ENCODE results near the gene MSANTD1. TPM values are rescaled to one million over a fixed set of nuclear protein-coding genes. Genes with fewer than 3 reads are reported as not detected.
A peak's percentile ranks its signal among the peaks of the same experiment; 100 is the strongest.

The MSANTD1 gene
- total RNA-seq, 2 donors from 2014 or later, result 0.41 to 0.42 TPM

DNA sequence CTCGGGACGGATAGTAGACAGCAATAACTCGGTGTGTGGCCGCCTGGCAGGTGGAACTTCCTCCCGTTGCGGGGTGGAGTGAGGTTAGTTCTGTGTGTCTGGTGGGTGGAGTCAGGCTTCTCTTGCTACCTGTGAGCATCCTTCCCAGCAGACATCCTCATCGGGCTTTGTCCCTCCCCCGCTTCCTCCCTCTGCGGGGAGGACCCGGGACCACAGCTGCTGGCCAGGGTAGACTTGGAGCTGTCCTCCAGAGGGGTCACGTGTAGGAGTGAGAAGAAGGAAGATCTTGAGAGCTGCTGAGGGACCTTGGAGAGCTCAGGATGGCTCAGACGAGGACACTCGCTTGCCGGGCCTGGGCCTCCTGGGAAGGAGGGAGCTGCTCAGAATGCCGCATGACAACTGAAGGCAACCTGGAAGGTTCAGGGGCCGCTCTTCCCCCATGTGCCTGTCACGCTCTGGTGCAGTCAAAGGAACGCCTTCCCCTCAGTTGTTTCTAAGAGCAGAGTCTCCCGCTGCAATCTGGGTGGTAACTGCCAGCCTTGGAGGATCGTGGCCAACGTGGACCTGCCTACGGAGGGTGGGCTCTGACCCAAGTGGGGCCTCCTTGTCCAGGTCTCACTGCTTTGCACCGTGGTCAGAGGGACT lies 5.7 kb upstream of the MSANTD1 start:
- intact Hi-C loops (cut with DNase I), result no loop called here
- ATAC-seq (no peak), DNase-seq (no peak)

DNA sequence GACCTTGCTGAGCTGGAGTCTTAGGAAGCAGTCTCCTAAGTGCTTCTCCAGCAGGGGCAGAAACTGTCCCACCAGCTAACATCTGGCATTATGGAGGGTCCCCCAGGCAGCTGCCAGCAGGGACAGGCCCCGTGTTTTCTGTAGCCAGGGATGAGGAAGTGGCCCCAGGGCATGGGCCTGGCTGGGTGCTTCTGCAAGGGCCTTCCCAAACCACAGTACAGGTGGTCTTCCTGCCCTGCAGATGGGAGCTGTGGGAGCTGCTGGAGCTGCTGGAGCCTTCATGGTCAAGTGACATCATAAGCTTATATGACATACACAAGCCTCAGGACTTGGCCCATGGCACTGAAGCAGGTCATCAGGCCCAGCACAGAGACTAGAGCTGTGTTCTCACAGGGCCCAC lies 5.0 kb upstream of the MSANTD1 start:
- DNase-seq, result no peak
- ATAC-seq, result no peak
- intact Hi-C loops (cut with DNase I), result no loop called here

GRCh38 chr4:3244747-3245146 lies 4.2 kb upstream of the MSANTD1 start:
- intact Hi-C loops (cut with DNase I), result no loop called here
- DNase-seq (no peak), ATAC-seq (no peak)

DNA sequence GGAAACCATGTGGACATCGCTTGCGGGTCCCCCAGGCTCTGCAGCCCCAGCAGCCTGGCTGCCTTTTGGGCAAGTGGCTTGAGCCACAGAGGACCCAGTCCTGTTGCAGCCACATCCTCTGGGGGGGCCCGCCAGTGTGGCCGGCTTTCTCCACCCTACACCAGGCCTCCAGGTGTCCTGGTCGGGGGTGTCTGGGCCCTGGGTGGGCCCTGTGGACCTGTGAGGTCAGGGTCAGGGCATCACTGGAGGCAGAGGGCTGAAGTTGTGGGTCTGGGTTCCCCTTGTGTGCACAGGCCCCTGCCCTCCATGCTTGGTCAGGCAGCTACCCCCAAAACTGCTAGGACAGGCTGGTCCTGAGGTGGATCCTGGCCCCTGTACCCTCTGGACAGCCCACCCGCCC lies 3.3 kb upstream of the MSANTD1 start:
- no peak for DNase-seq
- no peak for ATAC-seq
- intact Hi-C loops (cut with DNase I), result no loop called here

DNA sequence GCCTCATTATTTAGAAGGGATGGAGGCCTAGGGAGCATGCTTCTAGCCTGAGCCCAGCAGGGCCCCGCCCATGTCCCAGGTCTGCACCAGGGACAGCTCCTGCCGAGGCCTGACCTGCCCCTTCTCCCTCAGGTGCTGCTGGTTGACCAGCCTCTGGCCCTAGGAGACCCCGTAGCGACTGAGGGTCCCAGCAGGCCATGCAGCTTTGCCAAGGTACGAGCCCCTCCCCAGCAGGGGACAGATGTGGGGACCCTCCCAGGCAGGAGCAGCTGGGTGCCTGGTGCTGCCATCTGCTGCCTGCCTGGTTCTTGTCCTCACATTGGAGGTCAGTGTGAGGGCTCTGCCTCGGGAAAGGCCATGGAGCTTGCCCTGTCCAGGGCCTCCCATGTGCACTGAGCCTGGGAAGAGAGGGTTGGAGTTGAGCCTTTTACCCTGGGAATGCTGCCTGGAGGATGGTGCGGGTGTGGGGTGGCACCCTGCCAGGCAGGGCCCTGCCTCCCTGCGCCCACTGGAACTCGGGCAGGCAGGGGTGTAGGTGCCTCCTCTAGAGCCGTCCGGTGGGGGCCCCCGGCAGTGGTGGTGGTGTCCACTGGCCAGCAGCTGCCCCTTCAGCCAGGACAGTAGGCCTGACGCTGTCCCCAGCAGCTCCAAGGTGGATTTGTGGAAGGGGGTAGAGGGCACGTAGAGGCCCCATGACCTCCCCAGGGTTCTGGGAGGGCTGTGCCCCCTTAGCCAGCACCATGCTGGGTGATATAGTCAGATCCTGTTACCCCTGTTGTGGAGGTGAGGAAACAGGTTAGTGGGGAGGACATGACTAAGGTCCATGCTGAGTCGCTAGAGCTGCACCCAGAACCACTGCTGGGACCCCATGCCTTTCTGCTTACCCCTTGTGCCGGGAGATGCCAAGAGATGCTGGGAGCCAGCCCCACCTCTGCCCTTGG lies 2.2 kb upstream of the MSANTD1 start:
- ATAC-seq (no peak), DNase-seq (no peak)
- intact Hi-C loops (cut with DNase I), result no loop called here

DNA sequence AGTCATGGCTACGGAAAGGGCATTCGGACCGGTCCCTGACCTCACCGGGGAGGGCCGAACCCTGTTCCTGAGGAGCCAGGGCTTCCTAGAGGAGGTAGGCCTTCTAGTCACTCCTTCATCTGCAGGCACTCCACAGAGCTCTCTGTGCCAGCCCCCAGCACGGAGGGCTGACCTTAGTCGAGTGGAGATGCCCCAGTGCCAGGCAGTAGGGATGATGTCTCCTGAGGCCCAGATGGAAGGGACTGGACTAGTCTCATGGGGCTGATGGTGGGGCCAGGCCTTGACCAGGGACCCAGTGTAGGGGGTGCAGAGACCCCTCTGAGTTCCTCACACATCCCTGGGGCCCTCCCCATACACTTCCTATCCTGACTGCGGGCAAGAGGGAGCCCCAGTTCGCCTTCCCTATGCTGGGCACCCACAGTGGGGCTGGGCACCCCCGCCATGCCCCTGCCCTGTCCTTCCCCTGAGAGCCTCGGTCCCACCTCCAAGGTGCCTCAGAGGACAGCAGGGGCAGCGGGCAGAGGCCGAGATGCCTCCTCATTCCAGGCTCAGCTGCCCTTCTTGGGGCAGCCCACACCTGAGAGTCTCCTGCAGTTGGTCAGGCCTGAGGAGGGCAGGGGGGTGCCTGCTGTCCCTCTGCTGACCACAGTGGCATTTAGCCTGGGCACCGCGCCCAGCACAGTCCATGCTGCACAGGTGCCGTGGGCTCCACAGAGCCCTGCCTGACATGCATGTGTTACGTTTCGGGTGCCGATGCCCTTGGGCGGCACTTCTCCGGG lies 1.4 kb upstream of the MSANTD1 start:
- ATAC-seq, result no peak
- no peak for DNase-seq
- intact Hi-C loops (cut with DNase I), result no loop called here

GRCh38 chr4:3248178-3248480 lies 830 bp upstream of the MSANTD1 start:
- DNase-seq (no peak), ATAC-seq (no peak)
- intact Hi-C loops (cut with DNase I), result no loop called here

DNA sequence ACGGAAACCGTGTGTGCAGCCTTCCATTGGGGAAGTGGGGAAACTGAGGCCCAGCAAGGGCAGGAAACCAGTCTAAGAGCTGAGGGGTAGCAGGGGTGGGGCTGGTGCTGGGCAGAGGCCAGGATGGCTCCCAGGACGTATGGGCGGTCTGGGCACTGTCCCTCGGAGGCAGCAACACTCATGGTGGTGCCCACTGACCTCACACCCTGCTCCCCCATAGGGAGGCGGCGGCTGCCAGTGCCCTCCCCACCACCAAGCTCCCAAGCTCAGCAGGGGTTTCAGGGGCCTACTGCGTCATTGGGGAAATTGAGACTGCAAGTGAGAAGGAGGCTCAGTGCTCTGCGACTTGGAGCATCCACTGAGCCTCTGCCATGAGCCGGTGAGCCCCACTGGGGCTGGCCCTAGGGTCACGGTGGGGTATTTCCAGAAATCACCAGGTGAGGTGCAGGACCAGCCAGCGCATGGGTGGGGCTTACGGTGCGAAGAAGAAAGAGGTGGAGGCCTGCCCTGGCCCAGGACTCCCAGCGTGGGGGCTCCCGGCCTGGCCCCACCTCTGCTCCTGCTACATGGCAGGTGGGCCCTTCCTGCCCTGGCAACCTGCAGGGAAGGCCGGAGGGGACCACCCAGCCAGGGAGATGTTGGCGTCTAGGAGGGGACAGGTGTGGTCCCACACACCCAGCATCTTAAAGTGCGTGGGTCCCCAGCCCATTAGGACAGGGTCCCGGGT lies 915 bp downstream of the MSANTD1 start:
- no peak for ATAC-seq
- intact Hi-C loops (cut with DNase I), result no loop called here
- no peak for DNase-seq

- peak; percentile 13 for DNase-seq
- ATAC-seq, result no peak
- intact Hi-C loops (cut with DNase I), result no loop called here
These were observed 1.5 kb downstream of the MSANTD1 start for GRCh38 chr4:3250438-3250955.

DNA sequence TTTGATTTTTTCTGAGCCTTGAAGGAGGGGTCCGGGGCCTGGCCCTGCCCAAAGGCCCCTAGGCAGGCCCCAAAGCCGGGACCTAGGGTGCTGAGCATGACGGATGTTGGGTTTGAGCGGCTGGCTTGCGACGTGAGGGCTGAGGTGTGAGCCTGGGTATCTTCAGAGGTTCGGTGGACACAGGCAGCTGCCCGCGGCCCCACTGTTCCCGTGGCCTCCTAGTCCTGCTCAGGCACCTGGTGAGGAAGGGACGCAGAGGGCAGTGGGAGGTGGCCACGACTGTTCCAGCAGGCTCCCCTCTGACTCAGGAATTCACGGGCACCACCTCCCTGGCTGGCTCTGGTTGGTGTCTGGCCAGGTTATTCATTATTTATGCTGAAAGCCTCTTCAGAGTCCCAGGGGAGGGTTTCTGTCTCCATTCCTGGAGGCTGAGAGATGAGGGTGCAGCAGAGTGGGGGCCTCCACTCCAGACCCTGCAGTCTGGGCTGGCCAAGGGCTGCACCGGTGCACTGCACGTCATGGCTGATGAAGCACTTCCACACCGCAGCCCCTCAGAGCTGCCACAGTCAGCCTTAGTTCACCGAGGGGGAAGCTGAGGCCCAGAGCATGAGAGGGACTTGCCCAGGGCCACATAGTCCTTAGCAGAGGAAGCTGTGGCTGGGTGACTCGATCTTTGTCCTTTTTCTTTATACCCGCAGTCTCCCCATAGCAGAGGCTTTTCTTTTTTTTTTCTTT lies 2.2 kb downstream of the MSANTD1 start:
- intact Hi-C loops (cut with DNase I), result no loop called here
- DNase-seq (peak; percentile 10), ATAC-seq (no peak)

DNA sequence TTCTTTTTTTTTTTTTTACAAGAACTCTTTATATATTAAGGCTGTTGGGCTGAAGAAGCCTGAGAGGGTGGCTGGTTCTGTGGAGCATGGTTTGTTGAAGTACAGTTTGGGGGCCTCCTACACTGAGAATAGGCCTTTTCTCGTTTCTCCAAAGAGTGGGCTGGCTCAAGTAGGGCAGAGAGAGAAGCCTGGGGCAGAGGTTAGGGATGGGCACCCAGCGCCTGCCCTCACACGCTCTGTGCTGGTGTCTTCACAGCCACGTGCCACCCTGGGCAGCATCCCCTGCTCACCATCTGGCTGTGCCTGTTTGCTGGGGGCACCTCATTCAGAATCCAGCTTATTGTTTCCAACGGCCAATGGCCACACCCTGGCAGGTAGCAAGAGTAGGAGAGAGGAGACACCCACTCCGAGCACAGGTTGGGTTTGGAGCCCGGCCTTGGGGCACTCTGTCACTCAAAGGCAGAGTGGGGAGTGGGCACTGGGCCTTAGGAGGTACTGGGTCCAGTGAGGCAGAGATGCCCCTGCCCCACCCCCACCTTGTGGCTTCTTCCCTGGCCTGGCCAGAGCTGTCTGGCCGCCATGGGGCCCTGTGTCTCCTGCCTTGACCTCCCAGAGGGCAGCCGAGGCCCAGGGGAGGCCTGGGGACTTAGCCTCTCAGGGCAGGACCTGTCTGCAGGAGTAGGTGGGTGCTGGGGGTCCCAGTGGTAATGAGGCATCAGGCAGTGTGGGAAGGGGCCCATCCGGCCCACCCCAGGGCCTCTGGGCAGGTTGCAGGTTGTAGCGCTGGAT lies 2.9 kb downstream of the MSANTD1 start:
- ATAC-seq (no peak), DNase-seq (peak; percentile 9)
- intact Hi-C loops (cut with DNase I), result no loop called here

GRCh38 chr4:3252480-3252828 lies 3.5 kb downstream of the MSANTD1 start:
- ATAC-seq, result no peak
- peak; percentile 3 for DNase-seq
- intact Hi-C loops (cut with DNase I), result no loop called here

DNA sequence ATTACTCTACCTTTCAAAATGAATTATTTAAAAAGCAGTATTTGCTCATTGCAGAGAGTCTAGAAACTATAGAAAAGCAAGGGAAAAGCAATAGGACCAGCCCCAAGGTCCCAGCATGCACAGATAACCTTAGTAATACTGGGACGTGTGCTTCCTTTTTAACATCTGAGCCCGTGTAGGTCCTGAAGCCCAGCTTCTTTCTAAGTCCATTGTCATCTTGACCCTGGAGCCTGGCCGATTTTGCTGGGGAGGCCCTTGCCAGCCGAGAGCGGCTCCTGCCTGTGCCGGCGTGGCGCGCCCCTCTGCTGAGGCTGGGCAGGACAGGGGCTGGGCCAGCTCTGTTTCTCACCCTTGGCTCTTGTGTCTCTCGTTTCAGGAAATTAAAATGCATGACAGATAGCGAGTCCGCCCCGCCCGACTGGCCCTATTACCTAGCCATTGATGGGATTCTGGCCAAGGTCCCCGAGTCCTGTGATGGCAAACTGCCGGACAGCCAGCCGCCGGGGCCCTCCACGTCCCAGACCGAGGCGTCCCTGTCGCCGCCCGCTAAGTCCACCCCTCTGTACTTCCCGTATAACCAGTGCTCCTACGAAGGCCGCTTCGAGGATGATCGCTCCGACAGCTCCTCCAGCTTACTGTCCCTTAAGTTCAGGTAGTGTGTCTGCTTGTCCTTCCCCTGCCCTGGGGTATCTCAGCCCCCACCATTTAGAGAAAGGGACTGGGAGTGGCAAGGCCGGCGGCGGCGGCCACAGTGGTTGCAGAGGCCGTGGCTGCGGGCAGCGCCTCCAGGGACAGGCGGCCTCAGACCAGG lies 4.1 kb downstream of the MSANTD1 start:
- ATAC-seq, result no peak
- DNase-seq, result peak; percentile 24
- intact Hi-C loops (cut with DNase I), result no loop called here

- ATAC-seq, result no peak
- DNase-seq, result peak; percentile 11
- intact Hi-C loops (cut with DNase I), result no loop called here
These were observed 4.8 kb downstream of the MSANTD1 start for GRCh38 chr4:3253808-3254207.

DNA sequence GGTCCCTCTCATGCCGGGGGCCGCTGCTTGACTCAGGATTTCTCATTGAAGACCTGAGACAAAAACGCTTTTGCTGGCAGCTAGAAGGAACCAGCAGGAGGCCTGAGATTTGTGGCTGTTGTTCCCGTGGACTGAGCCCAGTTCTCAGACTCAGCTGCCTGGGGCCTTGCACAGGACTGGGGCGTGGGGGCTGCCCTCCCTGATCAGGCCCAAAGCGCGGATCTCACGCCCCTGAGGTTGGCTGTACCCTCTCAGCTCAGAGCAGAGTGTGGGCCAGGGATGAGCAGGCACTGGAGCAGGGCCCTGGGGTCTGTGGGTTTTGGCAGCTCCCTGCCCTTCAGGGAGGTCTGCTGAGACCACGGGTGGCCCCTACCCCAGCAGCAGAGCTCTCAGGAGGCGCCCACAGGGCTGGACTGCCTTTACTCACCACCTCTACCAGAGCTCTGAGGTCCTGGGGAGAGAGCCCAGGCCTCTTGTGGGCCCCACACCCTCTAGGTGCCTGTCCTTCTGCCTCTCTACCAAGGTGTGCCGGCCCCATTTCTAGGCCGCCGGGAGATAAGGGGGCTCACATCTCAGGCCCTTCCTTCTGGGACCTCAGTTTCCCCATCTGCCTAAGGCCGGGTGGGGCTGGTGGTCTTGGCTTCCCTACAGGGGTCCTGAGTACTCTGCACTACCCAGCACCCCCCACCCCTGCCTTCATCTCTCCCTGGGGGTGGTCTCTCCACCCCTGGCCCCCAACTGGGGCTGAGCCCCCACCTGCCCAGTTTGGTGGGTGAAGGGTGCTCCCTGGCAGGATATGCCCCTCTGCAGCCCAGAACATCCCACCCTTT lies 5.6 kb downstream of the MSANTD1 start:
- intact Hi-C loops (cut with DNase I), result no loop called here
- DNase-seq (peak; percentile 13), ATAC-seq (no peak)

DNA sequence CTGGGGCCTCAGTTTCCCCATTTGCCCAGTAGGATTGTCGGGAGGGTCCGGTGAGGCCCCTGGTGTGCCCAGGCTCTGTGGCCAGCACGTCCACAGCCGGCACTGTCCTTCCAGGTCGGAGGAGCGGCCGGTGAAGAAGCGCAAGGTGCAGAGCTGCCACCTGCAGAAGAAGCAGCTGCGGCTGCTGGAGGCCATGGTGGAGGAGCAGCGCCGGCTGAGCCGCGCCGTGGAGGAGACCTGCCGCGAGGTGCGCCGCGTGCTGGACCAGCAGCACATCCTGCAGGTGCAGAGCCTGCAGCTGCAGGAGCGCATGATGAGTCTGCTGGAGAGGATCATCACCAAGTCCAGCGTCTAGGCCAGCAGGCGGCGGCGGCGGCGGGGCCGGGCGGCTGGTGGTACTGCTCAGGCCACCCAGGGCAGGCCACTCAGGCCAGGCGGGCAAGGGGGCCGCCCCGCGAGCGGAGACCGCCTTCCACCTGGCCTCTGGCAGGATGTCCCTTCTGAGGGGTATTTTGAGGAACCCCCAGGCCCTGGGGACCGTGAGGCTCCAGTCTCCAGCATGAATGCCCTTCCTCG lies 6.7 kb downstream of the MSANTD1 start:
- DNase-seq, result peak; percentile 9
- no peak for ATAC-seq
- intact Hi-C loops (cut with DNase I), result no loop called here

All from left cardiac atrium (tissue), 4 donors.